Activated CD4-positive, alpha-beta T cell treated with anti-CD3 and anti-CD28 coated beads, Interleukin-2, Interleukin-6, amounts not matched to agents 100 ng/mL and 50 ng/mL, durations not matched to agents 16 hours and 8 hours (primary cell): Measurements from ENCODE around the gene DLG3.

ENCODE experiments used
- DNase-seq: peaks from one replicate; pipeline ENCODE4 v3.0.0-alpha.2; 2020

The DLG3 gene

DNA sequence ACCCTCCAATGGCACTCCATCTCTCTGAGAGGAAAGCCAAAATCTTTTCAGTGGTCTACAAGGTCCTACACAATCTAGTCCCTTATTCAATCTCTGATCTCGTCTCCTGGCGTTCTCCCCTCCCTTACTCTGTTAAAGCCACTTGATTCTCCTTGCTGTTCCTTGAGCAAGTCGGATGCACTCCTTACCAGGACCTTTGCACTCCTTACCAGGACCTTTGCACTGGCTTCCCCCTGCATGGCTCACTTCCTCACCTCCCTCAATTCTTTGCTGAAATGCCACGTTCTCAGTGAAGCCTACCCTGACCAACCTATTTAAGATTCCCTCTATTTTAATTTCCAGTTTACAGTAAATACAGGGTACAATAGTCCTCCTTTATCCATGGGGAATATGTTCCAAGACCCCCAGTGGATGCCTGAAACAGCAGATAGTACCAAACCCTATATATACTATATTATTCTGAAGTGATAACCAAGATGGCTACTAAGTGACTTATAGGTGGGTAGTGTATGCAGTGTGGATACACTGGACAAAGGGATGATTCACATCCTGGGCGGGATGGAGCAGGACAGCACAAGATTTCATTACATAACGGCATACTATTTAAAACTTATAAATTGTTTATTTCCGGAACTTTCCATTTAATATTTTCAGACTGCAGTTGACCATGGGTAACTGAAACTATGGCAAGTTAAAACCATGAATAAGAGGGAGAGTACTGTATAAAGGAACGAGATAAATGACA is 6.5 kb upstream of the DLG3 start:
- DNase-seq: no peak

DNA sequence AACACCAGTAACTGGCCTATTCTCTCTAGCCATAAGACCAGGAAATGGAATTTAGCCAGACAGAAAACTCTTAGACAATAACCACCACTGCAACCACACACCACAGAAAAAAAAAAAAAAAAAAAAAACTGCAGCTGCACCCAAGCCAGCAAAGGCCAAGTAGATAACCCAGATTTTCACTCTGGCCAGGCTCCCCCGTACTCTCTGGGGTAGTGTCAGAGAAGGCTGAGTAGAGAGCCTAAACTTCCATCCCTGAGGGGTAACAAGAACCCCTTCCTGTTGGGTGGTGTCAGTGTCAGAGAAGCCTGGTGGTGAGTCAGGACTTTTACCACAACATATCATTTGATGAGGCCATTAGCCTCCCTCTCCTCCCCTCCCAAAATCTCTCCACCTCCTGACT is 5.6 kb upstream of the DLG3 start:
- DNase-seq: peak; percentile 22

DNA sequence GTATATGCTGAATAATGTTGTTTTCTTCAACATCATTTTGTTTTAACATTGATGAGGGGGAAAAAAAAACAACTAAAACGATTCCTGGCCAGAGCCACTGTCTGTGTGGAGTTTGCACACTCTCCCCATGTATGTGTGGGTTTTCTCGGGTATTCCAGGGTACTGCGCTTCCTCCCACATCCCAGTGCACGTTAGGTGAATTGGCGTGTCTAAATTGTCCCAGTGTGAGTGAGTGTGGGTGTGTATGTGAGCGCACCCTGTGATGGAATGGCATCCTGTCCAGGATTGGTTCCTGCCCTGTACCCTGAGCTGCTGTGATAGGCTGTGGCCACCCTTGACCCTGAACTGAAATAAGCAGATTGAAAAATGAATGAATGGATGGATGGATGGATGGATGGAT is 2.4 kb upstream of the DLG3 start:
- no peak for DNase-seq

DNA sequence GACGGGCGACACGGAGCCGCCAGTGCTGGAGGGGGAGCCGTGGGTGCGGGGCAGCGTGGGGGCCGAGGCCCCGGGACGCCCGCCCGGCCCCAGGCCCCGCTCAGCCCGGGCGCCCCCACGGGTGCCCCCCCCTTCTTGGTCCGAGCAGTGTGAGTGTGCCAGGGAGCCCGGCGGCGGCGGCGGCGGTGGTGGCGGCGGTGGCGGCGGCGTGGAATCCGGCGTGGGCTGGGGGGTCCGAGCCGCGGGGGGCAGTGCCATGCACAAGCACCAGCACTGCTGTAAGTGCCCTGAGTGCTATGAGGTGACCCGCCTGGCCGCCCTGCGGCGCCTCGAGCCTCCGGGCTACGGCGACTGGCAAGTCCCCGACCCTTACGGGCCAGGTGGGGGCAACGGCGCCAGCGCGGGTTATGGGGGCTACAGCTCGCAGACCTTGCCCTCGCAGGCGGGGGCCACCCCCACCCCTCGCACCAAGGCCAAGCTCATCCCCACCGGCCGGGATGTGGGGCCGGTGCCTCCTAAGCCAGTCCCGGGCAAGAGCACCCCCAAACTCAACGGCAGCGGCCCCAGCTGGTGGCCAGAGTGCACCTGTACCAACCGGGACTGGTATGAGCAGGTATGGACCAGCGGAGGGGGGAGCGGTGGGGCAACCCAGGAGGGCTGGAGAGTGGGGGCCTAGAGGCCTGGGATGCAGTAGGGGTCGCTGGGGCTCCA is 466 bp downstream of the DLG3 start:
- no peak for DNase-seq

DNA sequence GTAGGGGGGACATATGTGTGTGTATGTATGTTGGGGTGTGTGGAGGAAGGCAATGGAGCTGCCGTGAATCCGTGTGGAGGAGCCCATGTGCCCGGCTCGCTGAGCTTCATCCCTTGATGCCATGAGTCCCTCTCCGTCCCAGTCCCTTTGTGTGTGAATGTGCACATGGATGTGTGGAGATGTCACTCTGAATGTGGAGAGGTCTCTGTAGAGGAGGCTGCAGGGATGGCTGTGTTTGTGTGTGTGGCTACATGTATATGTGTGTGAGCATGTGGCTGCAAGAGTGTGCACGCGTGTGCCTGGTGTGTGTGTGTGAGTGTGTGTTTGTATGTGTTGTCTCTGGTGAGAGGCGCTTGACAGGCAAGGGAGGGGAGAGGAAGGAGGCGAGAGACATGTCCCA is 1.3 kb downstream of the DLG3 start:
- DNase-seq: no peak

DNA sequence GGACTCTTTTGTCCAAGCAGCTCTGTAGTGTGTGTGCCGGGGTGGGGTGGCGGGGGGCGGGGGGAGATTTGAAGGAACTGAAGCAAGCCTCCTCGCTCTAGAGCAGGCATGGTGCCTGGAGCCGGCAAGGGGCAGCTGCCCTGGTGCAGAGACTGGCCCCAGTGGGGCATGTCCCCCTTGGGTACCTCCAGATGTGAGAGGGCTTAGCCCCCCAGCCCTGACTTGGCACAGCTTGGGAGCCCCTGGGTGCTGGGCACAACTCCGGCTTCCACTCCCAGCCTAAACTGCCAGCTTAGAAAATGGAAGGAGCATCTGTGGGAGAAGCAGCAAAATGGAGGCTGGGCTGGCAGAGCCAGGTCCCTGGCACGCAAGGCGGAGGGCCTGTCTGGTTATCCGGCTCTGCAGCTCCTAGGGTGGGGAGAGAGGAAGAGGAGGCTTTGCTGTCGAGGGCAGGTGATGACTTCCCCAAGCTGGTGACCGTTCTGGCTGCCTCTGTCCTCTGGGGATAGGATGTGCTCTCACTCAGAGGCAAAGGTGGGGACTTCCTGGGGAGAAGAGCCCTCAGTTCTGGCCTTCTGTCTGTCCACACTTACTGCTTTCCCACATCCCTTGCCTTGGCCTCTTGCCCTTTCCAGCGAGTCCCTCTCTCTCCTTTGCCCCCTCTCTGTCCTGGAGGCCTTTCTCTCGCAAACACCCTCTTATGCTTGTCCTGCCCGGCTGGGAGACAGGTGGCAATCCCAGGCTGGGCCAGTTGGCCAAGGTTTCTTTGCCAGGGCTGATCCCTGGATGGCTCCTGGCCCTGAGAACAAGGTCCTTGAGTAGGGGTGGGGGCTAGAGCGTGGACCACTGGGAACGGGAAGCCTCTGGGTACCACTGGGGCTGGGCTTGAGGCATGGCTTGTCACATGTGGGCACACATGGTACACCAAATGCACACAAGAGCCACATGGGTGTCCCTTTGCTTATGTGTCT is 2.0 kb downstream of the DLG3 start:
- DNase-seq: no peak

DNA sequence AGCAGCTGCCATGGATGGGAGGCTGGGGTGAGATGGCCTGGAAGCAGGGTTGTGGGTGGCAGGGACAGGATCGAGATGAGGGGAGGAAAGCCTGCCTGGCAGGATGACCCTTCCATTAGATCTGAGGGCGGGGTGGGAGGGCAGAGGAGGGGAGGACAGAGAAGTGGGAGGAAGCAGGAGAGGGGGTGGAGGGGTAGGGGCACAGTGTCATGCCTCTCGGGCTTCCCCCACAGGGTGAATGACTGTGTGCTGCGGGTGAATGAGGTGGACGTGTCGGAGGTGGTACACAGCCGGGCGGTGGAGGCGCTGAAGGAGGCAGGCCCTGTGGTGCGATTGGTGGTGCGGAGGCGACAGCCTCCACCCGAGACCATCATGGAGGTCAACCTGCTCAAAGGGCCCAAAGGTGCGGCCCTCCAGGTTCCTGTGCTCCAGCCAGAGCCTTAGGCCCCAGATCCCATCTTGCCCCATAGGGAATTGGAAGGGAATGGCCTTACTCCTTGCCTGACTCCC is 4.9 kb downstream of the DLG3 start:
- DNase-seq: no peak

DNA sequence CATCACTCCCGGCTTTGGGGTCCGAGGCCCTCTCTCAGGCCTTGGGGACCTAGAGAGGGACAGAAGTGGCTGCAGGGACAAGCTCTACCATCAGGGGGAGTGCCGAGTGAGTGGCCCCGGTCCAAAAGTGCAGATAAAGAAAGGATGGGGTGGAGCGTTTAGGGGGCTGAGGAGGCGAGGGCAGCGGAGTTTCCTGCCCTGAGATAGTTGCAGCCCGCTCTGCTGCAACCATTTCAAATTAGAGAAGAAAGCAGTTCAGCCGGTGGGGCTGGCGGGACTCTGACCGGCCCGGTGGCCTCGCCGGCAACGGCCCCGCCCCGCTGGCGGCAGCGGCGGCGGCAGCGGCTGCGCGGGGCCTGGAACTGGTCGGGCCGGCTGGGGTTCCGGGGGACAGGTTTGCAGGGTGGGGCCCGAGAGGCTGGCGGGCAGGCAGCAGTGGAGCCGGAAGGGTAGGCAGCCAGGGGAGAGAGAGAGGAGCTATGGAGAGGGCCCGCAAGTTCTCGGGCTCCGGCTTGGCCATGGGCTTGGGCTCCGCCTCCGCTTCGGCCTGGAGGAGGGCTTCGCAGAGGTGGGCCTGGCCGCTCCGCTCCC is 7.6 kb downstream of the DLG3 start:
- DNase-seq: peak; percentile 69

DNA sequence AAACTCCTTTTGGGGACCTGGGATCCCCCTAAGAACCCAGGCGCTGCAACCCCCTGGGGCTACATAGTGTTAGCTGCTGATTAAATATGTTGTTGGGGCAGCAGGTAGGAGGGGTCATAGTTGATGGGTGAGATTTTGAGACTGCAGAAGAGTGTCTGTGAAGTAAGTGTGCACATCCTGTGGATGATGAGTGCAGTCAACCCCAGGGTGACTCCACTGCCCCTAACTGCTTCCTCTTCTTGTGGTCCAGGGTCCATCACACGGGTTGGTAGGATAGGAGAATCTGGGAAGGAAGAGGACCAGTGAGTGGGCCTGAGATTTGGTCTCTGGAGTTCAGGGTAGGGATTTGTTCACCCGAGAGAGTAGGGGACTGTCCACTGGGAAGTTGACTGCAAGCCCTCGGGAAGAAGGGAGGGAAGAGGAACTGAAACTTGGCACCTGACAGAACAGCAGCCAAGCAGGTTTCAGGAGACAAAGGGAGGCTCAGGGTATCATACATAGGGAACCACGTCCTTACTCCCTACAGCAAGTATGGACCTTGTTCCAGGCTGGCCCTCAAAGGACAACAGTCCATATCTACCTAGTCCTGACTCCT is 8.5 kb downstream of the DLG3 start:
- DNase-seq: no peak

DNA sequence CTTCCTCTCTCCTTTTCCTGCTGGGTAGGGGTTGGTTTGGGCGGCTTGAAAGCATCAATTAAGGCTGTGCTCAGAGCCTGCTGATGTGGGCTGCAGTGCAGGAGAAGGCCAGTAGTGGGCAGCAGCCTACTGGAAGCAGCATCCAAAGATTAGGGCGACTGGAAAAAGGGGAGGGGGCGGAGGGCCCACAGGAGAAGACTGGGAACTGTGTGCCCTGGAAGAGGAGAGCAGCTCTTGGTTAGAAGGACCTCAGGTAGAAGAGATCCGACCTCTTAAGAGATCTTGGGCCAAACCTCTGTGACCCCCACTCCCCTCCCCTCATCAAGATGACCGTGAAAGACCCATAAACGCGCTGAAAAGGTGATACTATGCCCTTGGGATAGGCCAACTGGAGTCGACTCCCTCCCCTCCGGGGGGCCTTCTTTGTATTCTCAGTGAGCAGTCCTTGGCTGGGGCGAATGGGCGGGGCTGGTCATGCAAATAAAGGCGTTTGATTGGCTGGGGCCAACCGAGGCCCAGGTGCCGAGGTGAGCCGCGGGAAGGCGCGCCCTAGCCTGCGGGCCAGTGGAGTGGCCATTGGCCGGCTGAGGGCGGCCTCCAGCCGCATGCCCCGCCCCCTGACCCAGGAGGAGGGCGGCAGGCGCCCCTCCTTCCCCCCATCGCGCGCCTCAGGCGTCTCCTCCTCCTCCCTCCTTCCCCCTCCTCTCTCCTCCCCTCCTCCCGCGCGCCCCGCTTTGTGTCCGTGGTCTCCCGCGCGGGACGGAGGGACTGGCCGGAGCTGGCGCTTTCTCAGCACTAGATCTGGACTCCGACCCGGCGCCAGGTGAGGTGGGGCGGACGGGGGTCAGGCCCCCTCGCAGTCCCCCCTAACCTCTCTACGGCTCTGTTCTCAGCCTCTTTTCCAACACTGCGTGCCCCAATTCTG is 10.1 kb downstream of the DLG3 start:
- peak; percentile 74 for DNase-seq

DNA sequence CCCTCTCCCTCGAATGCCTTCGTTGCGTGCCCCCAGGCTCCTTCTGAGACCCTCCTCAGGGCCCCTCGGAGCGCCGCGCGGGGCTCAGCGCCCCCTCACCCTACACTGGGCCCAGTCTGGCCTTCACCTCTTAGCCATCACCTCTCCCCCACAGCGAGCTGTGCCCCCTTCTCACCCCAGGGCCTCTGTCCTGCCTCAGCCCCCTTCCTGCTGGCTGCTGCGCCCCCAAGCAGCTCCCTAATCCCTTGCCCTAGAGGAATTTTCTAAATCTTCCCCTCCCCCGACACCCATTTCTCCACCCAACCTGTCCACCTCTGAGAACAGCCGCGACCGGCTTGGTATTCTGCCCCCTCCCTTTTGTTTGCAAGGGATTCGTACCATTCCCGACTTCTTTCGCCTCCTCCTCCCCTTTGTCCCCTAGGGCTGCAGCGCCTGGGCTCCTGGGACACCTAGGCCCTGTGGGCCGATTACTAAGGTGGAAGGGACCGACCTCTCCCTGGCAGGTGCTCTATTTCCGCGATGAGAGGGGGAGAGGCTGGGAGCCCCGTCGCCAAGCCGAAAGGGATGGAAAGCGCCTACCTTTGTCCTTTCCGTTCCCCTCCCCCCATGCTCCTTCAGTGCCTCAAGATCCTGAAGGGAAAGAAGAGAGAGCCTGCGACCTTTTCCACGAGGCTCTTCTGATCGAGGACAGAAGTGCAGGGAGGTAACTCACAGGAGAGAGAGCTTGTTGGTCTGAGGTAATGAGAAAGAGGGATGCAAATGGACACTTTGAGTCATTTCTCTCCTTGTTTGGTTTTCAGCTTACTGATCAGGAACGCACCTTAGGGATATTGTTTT is 10.9 kb downstream of the DLG3 start:
- peak; percentile 27 for DNase-seq

DNA sequence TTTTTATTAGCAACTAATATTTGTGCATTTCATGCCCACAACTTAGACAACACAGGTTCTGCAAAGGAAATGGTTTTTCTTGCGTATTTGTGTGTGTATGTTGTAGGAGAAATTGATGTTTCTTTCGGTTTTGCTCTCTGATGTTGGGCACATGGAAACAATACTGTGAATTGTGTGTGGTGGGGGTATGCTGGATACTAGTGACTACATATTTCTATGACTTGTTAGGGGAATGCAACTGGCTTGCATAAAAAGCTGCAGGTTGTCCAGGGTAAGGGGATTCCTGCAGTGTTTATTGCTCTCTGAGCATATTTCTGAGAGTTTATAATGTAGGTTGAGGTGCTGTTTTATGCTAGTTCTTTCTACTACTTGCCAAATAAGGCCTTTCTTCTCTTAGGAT is 11.6 kb downstream of the DLG3 start:
- peak; percentile 28 for DNase-seq

DNA sequence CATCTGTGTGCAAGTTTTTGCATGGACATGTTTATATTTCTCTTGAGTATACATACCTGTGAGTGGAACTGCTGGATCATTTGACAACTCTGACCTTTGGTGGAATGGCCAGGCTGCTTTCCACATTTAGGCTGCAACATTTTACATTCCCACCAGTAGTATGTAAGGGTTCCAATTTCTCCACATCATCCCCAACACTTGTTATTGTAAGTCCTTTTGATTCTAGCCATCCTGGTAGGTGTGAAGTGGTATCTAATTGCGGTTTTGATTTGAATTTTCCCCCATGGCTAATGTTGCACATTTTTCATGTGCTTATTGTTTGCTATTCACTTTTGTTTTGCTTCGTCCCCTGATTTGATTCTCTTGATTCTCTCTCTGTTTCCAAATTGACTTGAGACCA is 16.4 kb downstream of the DLG3 start:
- DNase-seq: no peak

DNA sequence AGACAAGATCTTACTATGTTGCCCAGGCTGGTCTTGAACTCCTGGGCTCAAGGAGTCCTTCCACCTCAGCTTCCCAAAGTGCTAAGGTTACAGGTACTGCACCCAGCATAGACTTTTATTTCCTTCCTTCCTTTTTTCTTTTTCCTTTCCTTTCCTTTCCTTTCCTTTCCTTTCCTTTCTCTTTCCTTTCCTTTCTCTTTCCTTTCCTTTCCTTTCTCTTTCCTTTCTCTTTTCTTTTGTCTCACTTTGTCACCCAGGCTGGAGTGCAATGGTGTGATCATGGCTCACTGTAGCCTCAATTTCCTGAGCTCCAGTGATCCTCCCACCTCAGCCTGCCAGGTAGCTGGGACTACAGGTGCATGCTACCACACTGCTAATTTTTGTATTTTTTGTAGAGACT is 19.4 kb downstream of the DLG3 start:
- no peak for DNase-seq

DNA sequence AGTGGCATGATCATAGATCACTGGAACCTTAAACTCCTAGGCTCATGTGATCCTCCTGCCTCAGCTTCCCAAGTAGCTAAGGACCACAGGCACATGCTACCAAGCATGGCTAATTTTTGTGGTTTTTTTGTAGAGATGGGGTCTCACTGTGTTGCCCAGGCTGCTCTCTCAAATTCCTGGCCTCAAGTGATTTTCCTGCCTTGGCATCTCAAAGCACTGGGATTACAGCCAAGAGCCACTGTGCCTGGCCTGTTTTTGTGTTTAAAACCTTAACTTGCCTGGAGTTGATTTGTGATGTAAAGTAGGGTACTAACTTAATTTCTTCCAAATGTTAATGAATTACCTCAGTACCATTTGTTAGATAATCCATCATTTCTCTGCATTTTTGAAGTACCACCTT is 22.3 kb downstream of the DLG3 start:
- DNase-seq: no peak

DNA sequence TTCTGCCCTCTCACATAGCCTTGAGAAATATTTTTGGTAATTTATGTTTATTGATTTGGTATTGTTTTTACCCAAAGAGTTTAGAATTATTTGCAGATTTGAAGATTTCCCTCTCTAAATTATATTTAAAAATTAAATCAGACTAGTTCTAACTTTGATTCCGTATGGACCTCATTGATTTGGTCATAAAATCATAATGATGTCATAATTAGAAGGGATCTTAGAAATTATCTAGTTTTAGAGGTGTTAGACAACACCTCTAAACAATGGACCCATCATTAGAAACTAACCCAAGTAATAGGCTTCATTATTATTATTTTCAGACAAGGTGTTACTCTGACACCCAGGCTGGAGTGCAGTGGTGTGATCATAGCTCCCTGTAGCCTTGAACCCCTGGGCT is 24.1 kb downstream of the DLG3 start:
- DNase-seq: no peak

DNA sequence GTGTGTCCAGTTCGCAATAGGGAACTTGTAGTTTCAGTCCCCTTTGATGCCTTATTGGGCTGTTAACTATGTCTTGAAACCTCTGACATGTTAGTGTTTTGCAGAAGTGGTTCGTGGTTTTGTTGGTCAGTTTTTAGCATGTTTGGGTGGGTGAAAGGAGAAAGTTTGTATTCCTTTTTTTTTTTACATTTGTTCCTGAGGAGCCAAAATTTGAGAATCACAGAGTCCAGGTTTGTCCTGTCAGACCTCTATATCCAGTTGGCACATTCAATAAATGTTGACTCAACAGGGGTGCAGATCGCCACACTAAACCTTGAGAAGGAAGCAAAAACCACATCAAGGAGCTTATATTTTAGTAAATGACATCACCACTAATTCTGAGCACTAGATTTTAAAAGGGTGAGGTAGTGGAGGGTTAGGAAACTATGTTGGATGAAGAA is 26.2 kb downstream of the DLG3 start:
- DNase-seq: no peak

DNA sequence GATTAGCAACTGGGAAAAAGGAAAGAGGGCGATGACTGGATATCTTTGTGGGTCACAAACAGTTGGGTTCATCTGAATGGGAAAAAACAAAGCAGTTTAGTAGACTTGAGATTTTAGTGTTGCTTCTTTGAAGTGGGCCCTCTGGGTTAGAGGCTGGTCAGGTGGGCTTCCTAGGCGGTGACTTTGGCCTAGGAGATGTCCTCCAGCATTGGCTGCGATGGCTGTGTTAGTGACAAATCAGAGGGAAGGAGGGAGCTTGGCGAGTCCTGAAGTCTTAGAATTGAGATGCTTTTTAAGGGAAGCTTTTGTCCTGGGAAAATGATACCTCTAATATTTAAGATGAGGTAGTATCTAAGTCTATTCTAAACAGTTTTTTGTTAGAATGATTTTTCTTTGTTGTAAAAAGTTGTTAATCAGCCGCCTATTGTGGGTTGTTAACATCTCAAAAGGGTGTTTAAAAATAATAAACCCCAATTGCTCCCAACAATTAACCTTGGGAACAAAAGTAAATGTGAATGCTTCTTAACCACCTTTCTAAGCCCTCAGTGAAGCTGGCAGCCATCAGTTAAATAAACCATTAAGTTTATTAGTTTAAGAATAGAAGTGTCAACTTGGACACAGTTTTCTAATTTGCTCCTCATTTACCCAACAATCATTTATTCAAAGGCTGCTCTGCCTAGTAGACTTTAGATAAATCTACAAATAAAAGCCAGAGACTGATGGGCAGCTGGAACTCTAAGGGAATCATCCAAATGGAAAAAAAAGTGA is 31.7 kb downstream of the DLG3 start:
- DNase-seq: no peak

DNA sequence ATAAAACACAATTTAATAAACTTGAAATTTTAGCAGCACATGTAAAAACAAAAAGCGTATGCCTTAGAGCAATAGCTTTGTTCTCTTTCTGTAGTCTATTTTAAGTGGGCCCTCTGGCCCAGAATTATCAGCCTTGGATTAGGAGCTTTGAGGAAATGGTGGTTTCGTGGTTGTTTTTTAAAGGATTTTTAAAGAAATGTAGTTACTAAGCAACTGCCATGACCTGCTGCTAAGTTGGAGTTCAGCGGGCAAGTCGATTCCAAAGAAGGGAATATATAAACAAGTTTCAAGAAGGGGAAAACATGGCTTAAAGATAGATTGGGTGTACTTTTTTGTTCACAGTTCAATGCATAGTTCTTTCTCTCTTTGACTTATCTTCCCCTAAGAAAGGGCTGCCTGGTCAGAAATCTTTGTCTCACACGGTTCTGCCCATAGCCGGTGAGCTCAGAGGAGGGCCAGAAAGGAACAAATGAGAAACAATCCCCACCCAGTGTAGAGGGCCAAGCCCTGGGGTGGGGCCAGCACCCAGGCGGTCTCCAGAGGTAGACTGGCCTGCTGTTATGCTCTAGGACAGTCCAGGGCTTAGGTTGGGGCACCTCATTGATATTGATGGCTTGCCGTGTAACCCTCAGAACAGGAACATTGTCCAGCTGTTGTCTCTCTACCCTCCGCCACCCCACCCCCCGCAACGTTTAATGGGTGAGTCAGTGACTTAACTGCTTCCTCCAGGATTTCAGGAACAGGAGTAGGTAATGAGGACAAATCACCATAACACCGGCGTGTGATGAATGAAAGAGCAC is 32.5 kb downstream of the DLG3 start:
- DNase-seq: no peak
